ENCODE data around the gene LRRC18. TPM values are rescaled to one million over a fixed set of nuclear protein-coding genes. Genes with fewer than 3 reads are reported as not detected.

Gene LRRC18
- polyA plus RNA-seq, 2 of the 4 experiments (the other 2 are of a cell fraction), result not detected

DNA sequence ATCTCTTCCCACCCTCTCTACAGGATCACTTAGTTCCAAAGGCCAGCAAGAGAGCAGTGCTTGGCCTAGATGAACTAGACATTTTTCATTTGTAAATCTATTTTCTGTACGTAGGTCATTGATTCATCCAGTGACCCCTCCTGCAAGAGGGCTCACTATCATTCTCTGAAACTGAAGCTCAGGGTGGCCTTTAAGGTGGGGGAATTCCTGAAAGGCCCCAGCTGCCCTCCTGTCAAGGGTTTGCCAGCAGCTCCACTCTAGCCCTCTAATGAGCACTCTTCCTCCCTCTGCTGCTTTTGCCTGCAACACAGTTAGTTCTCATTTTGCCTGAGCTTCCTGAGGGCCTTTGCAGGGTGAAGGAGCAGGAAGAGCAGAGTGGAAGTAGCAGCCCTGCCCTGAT, 41.2 kb downstream of the LRRC18 start:
- H3K4me3 ChIP-seq, result no peak overlapping the region
- no peak overlapping the region for H3K27ac ChIP-seq
- H3K4me2 ChIP-seq, result no peak overlapping the region
- 42% methylated on average over 1 of the region's 1 CpG for WGBS (ENCODE audit: missing lambda C conversion rate)
- H3K4me1 ChIP-seq, result no peaks in the 10 kb centered on the region
- ATAC-seq, result no peak
- POLR2A ChIA-PET, result no interaction called here
- TF ChIP-seq NR3C1 (IDR thresholded peaks at IDR 0.05) (no peak), HOXB5 (CRISPR knock-in tag; IDR thresholded peaks at IDR 0.05) (no peak), POLR2A (IDR thresholded peaks at IDR 0.05; ENCODE audit: low read length) (no peak), ZSCAN20 (CRISPR knock-in tag; IDR thresholded peaks at IDR 0.05) (no peak), MYC (IDR thresholded peaks at IDR 0.05; ENCODE audit: borderline replicate concordance, low read length) (no peak), KDM1A (IDR thresholded peaks at IDR 0.05; ENCODE audit: low read depth) (no peak), CHD2 (IDR thresholded peaks at IDR 0.05; ENCODE audit: low read length, partially characterized antibody) (no peak)
- TF ChIP-seq, protein P1, sequence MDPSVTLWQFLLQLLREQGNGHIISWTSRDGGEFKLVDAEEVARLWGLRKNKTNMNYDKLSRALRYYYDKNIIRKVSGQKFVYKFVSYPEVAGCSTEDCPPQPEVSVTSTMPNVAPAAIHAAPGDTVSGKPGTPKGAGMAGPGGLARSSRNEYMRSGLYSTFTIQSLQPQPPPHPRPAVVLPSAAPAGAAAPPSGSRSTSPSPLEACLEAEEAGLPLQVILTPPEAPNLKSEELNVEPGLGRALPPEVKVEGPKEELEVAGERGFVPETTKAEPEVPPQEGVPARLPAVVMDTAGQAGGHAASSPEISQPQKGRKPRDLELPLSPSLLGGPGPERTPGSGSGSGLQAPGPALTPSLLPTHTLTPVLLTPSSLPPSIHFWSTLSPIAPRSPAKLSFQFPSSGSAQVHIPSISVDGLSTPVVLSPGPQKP (IDR thresholded peaks at IDR 0.05; ENCODE audit: low read depth, low read length), result no peak
- CTCF ChIA-PET, result no interaction called here
- DNase-seq (ENCODE audit: low read depth in 1 of 2, low spot score in 1 of 2), result no peak
- no peak for FAIRE-seq
- no peaks in the 10 kb centered on the region for H3K9me3 ChIP-seq

DNA sequence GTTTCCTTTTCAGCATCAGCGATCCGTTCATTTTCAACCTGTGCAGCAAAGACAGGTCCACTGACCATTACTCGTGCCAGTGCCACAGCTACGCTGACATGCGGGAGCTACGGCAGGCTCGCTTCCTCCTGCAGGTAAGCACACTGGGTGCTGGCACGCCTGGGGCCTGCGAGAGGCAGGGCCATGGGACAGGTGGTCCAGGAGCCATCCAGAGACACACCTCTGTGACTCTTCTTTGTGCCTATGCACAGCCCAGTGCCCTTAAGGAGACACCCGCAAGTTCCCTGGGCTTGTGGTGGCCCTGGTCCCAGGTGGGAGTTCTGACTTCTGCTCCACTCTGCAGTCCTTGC, 42.2 kb downstream of the LRRC18 start:
- H3K4me1 ChIP-seq, result no peaks in the 10 kb centered on the region
- no peak overlapping the region for H3K27ac ChIP-seq
- DNase-seq (ENCODE audit: low read depth in 1 of 2, low spot score in 1 of 2), result no peak
- H3K4me3 ChIP-seq, result no peak overlapping the region
- TF ChIP-seq, protein P2, sequence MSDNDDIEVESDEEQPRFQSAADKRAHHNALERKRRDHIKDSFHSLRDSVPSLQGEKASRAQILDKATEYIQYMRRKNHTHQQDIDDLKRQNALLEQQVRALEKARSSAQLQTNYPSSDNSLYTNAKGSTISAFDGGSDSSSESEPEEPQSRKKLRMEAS (IDR thresholded peaks at IDR 0.05), result no peak
- TF ChIP-seq RFX5 (IDR thresholded peaks at IDR 0.05) (no peak), KDM5A (IDR thresholded peaks at IDR 0.05) (no peak), RAD21 (conservative IDR thresholded peaks at IDR 0.05 in 1 of 2, IDR thresholded peaks at IDR 0.05 in 1 of 2) (no peak), CHD4 (IDR thresholded peaks at IDR 0.05; ENCODE audit: borderline replicate concordance) (no peak), ZC3H11A (IDR thresholded peaks at IDR 0.05) (no peak), ZNF302 (CRISPR knock-in tag; IDR thresholded peaks at IDR 0.05) (no peak), MYC (IDR thresholded peaks at IDR 0.05; ENCODE audit: borderline replicate concordance, low read length) (no peak), HOXB5 (CRISPR knock-in tag; IDR thresholded peaks at IDR 0.05) (no peak), JUNB (IDR thresholded peaks at IDR 0.05) (no peak), BHLHE40 (IDR thresholded peaks at IDR 0.05; ENCODE audit: low read depth, low read length) (no peak), TP53 (CRISPR knock-in tag; IDR thresholded peaks at IDR 0.05) (no peak), SMC3 (IDR thresholded peaks at IDR 0.05) (no peak), GATA3 (IDR thresholded peaks at IDR 0.05; ENCODE audit: borderline replicate concordance) (no peak)
- TF ChIP-seq, protein P3, sequence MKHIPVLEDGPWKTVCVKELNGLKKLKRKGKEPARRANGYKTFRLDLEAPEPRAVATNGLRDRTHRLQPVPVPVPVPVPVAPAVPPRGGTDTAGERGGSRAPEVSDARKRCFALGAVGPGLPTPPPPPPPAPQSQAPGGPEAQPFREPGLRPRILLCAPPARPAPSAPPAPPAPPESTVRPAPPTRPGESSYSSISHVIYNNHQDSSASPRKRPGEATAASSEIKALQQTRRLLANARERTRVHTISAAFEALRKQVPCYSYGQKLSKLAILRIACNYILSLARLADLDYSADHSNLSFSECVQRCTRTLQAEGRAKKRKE (CRISPR knock-in tag; IDR thresholded peaks at IDR 0.05; ENCODE audit: low read depth), result no peak
- TF ChIP-seq, protein P4, sequence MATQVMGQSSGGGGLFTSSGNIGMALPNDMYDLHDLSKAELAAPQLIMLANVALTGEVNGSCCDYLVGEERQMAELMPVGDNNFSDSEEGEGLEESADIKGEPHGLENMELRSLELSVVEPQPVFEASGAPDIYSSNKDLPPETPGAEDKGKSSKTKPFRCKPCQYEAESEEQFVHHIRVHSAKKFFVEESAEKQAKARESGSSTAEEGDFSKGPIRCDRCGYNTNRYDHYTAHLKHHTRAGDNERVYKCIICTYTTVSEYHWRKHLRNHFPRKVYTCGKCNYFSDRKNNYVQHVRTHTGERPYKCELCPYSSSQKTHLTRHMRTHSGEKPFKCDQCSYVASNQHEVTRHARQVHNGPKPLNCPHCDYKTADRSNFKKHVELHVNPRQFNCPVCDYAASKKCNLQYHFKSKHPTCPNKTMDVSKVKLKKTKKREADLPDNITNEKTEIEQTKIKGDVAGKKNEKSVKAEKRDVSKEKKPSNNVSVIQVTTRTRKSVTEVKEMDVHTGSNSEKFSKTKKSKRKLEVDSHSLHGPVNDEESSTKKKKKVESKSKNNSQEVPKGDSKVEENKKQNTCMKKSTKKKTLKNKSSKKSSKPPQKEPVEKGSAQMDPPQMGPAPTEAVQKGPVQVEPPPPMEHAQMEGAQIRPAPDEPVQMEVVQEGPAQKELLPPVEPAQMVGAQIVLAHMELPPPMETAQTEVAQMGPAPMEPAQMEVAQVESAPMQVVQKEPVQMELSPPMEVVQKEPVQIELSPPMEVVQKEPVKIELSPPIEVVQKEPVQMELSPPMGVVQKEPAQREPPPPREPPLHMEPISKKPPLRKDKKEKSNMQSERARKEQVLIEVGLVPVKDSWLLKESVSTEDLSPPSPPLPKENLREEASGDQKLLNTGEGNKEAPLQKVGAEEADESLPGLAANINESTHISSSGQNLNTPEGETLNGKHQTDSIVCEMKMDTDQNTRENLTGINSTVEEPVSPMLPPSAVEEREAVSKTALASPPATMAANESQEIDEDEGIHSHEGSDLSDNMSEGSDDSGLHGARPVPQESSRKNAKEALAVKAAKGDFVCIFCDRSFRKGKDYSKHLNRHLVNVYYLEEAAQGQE (IDR thresholded peaks at IDR 0.05), result no peak
- TF ChIP-seq, protein P5, sequence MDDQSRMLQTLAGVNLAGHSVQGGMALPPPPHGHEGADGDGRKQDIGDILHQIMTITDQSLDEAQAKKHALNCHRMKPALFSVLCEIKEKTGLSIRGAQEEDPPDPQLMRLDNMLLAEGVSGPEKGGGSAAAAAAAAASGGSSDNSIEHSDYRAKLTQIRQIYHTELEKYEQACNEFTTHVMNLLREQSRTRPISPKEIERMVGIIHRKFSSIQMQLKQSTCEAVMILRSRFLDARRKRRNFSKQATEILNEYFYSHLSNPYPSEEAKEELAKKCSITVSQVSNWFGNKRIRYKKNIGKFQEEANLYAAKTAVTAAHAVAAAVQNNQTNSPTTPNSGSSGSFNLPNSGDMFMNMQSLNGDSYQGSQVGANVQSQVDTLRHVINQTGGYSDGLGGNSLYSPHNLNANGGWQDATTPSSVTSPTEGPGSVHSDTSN (IDR thresholded peaks at IDR 0.05), result no peak
- TF ChIP-seq, protein P6, sequence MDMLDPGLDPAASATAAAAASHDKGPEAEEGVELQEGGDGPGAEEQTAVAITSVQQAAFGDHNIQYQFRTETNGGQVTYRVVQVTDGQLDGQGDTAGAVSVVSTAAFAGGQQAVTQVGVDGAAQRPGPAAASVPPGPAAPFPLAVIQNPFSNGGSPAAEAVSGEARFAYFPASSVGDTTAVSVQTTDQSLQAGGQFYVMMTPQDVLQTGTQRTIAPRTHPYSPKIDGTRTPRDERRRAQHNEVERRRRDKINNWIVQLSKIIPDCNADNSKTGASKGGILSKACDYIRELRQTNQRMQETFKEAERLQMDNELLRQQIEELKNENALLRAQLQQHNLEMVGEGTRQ (IDR thresholded peaks at IDR 0.05), result no peak
- no peak for ATAC-seq
- no peaks in the 10 kb centered on the region for H3K9me3 ChIP-seq
- 63% methylated on average over 4 of the region's 10 CpGs for WGBS (ENCODE audit: missing lambda C conversion rate)
- POLR2A ChIA-PET, result no interaction called here
- CTCF ChIA-PET, result no interaction called here
- no peak overlapping the region for H3K4me2 ChIP-seq
- FAIRE-seq, result no peak
